Nucleus accumbens (tissue), 56 donors: ENCODE data around the gene CD180.
A peak's percentile ranks its signal among the peaks of the same experiment; 100 is the strongest.

Experiments
- DNase-seq, 56 donors: peaks; one replicate each; lab custom pipeline; 2025; lab: John Stamatoyannopoulos, UW

CD180 gene

DNA sequence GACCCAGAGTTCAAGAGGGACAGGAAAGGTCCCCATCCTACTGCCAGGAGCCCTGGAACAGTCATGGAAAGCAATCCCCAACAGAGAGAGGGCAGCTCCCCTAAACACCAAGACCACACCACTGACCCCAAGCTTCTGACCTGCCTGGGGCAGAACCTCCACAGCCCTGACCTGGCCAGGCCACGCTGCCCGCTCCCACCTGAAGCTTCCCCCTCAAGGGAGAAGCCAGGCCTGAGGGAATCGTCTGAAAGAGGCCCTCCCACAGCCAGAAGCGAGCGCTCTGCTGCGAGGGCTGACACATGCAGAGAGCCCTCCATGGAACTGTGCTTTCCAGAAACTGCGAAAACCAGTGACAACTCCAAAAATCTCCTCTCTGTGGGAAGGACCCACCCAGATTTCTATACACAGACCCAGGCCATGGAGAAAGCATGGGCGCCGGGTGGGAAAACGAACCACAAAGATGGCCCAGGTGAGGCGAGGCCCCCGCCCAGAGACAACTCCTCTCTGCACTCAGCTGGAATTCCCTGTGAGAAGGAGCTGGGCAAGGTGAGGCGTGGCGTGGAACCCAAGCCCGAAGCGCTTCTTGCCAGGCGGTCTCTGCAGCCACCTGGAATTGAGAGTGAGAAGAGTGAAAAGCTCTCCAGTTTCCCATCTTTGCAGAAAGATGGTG lies 31.6 kb downstream of the CD180 start:
- DNase-seq = no peak

DNA sequence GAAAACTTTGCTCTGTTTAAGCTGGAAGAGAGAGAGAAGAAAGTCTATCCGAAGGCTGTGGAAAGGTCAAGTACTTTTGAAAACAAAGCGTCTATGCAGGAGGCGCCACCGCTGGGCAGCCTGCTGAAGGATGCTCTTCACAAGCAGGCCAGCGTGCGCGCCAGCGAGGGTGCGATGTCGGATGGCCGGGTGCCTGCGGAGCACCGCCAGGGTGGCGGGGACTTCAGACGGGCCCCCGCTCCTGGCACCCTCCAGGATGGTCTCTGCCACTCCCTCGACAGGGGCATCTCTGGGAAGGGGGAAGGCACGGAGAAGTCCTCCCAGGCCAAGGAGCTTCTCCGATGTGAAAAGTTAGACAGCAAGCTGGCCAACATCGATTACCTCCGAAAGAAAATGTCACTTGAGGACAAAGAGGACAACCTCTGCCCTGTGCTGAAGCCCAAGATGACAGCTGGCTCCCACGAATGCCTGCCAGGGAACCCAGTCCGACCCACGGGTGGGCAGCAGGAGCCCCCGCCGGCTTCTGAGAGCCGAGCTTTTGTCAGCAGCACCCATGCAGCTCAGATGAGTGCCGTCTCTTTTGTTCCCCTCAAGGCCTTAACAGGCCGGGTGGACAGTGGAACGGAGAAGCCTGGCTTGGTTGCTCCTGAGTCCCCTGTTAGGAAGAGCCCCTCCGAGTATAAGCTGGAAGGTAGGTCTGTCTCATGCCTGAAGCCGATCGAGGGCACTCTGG lies 32.6 kb downstream of the CD180 start:
- DNase-seq = no peak

GRCh38 chr5:67163231-67163756 lies 33.3 kb downstream of the CD180 start:
- no peak for DNase-seq

DNA sequence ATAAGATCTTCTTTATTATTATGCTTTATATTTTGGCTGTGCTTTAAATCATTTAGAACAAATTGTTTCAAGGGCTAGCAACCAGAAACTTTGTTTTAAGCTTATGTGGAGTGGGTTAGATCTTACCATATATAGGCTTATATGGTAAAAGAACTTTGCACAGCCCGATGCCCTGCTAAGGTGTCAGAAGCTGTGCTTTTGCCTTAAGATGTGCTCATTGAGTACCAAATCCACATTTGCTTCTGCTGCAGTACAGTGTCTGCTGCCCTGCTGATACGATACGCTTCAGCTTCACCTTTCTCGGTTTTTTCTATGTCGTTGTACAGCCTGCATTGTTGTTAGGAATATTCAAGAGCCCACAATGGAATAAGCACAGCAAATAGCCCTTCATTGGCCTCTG lies 34.8 kb downstream of the CD180 start:
- DNase-seq = no peak

GRCh38 chr5:67160985-67161384 lies 35.6 kb downstream of the CD180 start:
- no peak for DNase-seq

GRCh38 chr5:67160272-67160671 lies 36.3 kb downstream of the CD180 start:
- no peak for DNase-seq

GRCh38 chr5:67156976-67157583 lies 39.5 kb downstream of the CD180 start:
- DNase-seq = peak in 8 of 56 donors; percentile 11 to 38 (median 19)

DNA sequence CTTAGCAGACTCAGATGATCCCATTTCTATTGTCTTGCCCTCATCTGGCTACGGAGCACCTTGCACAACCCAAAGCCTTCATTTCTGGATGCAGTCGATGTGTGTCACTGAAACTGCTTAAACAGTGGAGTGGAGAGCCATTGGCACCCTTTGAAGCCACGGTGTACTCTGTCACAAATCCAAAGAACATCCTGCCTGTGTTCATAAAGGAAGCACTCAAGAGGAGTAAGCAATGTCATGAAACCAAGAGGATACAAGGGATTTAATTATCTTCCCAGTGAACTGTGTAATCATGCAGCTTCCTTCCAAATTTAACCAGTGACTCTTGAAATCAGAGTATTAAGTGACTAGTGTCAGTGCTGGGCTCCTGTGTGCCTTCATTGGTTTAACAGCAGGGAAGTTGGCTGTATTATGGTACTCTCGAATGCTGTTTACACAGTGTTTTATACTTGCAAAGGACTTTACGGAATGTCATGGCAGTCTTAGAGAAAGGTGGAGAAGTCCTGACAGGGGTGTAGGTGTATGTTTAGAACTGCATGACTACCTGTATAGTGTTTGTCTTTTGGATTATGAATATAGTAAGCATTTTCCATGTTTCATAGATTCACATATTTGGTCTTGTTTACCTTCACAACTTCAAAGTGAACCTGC lies 41.9 kb downstream of the CD180 start:
- no peak for DNase-seq

DNA sequence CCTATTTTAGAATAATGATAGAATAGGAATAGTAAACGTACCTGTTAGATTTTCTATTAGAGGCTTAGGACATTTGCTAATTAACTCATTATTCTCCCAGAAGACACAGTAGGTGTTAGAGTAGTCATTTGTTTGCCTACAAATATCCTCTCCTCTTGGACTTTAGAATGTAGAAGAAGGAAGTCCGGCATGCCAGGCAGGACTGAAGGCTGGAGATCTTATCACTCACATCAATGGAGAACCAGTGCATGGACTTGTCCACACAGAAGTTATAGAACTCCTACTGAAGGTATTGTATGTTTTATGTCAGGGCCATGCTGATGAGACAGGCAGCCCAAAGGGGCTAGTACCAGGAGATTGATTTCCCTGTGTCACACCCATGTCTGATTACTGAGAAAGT lies 43.3 kb downstream of the CD180 start:
- no peak for DNase-seq

DNA sequence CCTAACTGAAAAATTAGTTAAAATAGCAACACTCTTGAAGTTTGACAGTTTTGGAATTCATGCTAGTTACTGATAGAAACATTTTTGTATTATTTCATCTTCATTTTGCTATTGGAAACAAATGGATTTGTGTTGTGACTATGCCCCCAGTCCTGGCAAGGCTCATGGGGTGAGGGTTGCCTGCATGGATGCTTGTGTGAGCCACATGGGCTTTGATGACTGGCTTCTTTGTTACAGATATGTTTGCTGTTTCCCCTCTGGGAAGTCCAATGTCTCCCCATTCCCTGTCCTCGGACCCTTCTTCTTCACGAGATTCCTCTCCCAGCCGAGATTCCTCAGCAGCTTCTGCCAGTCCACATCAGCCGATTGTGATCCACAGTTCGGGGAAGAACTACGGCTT lies 44.2 kb downstream of the CD180 start:
- DNase-seq = peak in 6 of 56 donors; percentile 1 to 13 (median 7)

DNA sequence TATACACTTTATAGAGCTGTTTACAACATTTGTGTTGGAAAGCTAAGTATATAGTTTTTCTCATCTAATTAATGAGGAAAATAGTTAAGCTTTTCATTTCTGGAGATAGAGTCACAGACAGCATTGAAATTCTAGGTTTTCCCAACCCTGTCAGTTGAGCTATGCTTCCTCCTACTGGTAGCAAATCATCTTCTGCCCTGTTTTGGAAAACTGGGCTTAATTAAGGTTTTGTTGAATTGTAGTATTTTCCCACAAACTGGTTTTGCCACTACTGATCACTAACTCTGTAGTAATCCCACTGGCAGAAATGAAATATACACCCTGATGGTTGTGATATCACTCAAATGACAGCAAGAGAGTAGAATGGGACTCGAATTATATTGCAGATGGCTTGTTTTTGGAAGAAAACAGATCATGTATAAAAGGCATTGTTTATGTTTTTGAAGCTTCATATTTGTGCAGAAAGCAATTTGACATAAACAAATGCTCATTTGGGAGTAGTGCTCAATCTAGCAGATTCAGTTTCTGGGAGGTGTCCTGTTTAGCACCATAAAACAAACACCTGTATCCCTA lies 46.6 kb downstream of the CD180 start:
- DNase-seq = peak in 1 of 56 donors; percentile 3

DNA sequence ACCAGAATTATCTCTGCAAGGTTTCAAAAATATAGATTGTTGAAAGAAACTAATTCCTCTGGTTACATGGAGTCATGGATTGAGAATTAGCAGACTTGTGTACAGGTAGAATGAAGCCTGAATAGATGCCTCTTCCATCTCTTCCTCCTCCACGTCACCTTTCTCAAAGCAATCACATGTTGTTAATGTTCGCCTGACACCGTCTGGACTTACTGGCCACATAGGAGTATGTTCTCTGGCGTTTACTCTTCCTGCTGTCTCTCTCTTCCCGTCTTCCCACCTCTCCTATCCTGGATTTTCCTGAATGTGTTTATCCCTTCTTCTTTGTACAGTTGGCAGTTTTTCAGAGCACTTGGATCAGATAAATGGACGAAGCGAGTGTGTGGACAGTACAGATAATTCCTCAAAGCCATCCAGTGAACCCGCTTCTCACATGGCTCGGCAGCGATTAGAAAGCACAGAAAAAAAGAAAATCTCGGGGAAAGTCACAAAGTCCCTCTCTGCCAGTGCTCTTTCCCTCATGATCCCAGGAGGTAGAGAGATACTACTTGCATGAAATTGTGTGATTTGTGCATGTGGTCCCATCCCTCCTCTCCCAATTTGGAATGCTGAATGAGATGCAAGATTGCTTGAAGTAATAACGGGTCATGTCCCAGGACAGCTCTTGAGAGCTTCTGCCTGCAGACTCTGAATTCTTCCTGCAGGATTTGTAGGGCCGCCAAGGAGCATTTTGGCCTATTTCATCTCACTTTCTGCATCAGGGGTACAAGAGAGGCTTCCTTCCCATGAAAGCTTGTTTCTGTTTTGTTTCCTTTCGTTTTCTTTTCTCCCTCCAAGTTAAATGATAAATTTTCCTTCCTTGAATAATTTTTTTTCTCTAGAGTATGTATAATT lies 47.3 kb downstream of the CD180 start:
- DNase-seq = no peak

DNA sequence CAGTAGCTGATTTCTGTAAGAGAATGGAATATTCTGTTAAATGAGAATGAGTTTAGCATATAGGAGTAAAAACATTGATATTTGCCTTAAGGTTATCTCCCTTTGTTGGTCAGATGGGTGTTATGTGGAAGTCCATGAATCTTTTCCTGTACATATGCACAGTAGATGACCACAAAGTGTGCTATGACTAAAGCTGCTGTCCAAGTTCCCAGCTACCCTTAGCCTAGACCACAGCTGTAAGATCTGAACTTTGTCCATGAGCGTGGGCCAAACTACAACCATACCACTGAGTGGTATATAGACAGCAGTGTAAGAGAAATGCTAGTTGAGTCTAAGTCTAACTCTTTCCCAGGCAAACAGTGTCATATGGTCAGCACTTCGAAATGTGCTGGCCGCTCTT lies 48.8 kb downstream of the CD180 start:
- no peak for DNase-seq

DNA sequence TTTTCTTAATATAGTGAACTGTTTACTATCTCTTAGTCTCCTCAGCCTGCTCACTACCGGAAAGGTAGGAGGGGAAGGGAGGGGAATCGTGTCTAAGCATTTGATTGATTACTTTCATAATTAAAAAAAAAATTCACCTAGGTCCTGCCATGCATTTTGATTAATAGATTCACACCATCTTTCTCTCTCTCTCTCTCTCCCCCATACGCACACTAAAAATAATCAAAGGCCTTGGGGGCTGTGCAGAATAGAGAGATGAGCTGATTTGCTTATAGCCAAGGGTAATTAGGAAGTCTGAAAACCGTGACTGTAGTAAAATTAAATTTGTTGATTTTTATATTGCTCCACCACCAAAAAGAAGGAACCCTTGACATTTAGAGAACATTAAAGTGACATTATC lies 49.6 kb downstream of the CD180 start:
- no peak for DNase-seq

DNA sequence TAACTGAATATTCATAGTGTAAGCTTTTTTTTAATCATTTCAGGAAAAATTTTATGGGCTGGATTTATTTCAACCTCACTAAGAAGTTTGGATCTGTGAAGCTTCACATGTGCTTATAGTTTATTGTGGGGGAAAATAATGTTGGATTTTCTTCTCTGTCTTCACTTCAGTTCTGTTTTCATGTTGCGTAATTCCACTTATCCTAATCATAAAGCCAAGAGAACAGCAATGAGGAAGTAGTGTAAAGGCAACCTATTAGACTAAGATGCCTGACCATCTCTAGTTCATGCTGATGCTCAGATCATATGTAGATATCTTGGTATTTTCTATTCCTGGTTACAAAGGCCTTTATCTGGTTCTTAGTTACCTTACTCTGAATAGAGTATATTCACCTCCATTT lies 50.0 kb downstream of the CD180 start:
- DNase-seq = no peak

GRCh38 chr5:67144183-67144639 lies 52.4 kb downstream of the CD180 start:
- no peak for DNase-seq

- no peak for DNase-seq
Measured at GRCh38 chr5:67143549-67143948, 53.0 kb downstream of the CD180 start.

DNA sequence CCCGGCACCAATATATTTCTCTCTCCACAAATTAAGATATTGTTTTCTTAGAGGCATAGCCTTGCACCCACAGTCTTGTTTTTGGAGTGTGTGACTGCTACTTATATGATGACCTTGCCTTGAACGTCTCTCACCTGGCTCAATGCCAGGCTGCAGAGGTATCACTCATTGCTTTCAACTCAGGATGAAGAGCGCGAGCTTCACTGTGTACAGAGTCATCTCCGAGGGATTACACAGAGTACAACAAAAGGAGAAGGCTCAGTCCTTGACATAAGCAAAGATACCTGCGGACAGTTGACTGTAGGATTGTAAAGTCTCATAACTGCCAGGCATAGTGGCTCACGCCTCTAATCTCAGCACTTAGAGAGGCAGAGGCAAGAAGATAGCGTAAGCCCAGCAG lies 53.8 kb downstream of the CD180 start:
- DNase-seq = no peak

DNA sequence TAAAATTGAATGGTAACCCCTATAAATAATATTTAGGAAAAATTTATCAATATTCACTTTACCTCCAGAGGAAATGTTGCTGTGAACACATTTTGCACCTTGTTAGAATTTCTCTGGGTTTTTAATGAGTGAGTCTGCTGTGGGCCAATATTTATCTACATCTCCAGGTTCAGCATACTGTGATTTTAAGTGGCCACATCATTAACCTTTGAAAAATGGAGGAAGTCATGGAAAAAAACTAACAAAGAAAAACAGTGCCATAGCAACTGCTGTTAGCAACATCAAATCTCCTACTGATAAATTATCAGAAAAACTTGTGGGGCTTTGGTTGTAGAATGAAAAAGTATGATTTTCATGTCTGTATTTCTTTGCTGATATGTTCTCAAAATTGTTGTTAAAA lies 55.0 kb downstream of the CD180 start:
- DNase-seq = no peak

GRCh38 chr5:67140413-67140812 lies 56.2 kb downstream of the CD180 start:
- no peak for DNase-seq
